Muscle layer of duodenum (tissue), 2 donors: ENCODE measurements around the gene S100A13.
"Not testable (repeated sequence)": the region's sequence is repeated elsewhere in the genome, so short reads cannot be mapped to it uniquely, and the experiment has no call there.

ENCODE experiments used
- H3K27ac ChIP-seq: one replicate; pipeline ENCODE4 v1.7.0; 2013; ENCODE audit warnings: mild to moderate bottlenecking, low read length
- H3K27me3 ChIP-seq: one replicate; pipeline ENCODE4 v1.7.0; 2013; ENCODE audit warnings: low read depth, mild to moderate bottlenecking, control low read depth, low read length
- H3K36me3 ChIP-seq, 2 donors: one replicate each; pipeline ENCODE4 v1.7.0; 2013; ENCODE audit warnings: low read length in 2 of 2, control low read depth in 1 of 2, mild to moderate bottlenecking in 1 of 2; ENCODE audit not compliant: insufficient read depth in 2 of 2, control insufficient read depth in 1 of 2
- H3K4me1 ChIP-seq, 2 donors: one replicate each; pipeline ENCODE4 v1.7.0; 2013; ENCODE audit warnings: low read length in 2 of 2, mild to moderate bottlenecking in 2 of 2, control low read depth in 1 of 2, moderate library complexity in 1 of 2; ENCODE audit not compliant: insufficient read depth in 2 of 2, control insufficient read depth in 1 of 2
- H3K4me3 ChIP-seq, 2 donors: one replicate each; pipeline ENCODE4 v1.7.0; 2013; ENCODE audit warnings: low read length in 2 of 2, low read depth in 1 of 2, mild to moderate bottlenecking in 1 of 2
- H3K9me3 ChIP-seq, 2 donors: one replicate each; pipeline ENCODE4 v1.7.0; 2013; ENCODE audit warnings: low read length in 2 of 2, control low read depth in 1 of 2, mild to moderate bottlenecking in 1 of 2; ENCODE audit not compliant: control insufficient read depth in 1 of 2
- donor health status: healthy.

Gene S100A13

GRCh38 chr1:153626904-153627714 lies at the start of gene S100A13:
Gene S100A13, minus strand, starts transcription at chr1:153627505. Its CDS starts 1,033 bp downstream, at chr1:153626472.
- H3K36me3 ChIP-seq: no peaks in the 10 kb centered on the region
- peaks cover 29 to 33% of the 10 kb centered on the region in 2 donors for H3K4me1 ChIP-seq
- peak within 1 kb of the TSS; percentile 88 for H3K27ac ChIP-seq

GRCh38 chr1:153673511-153673910 lies 46.2 kb upstream of the S100A13 start:
- H3K9me3 ChIP-seq: no peaks in the 10 kb centered on the region
- no peak overlapping the region for H3K27ac ChIP-seq
- no peak overlapping the region for H3K4me3 ChIP-seq
- H3K27me3 ChIP-seq: peaks cover 5% of the 10 kb centered on the region
- H3K4me1 ChIP-seq: peaks cover 4 to 30% of the 10 kb centered on the region in 2 donors
- H3K36me3 ChIP-seq: peaks cover under 1 to 6% of the 10 kb centered on the region in 2 donors

More at GRCh38 chr1:153626904-153627714, at the start of gene S100A13:
- H3K4me3 ChIP-seq: peak within 1 kb of the TSS; percentile 58 to 71
- H3K27me3 ChIP-seq: no peaks in the 10 kb centered on the region
- no peaks in the 10 kb centered on the region for H3K9me3 ChIP-seq

- Histone ChIP-seq H3K27ac (peak overlapping the region; percentile 94), H3K4me1 (peaks cover 4 to 23% of the 10 kb centered on the region in 2 donors), H3K36me3 (peaks cover 17 to 24% of the 10 kb centered on the region in 2 donors), H3K4me3 (peak overlapping the region; percentile 88 to 97)
- not testable (repeated sequence) for H3K9me3 ChIP-seq, H3K27me3 ChIP-seq
Measured at GRCh38 chr1:153671628-153672353, 44.5 kb upstream of the S100A13 start.

GRCh38 chr1:153670859-153671627 lies 43.7 kb upstream of the S100A13 start, which contains the start of gene ILF2:
Gene ILF2, minus strand, starts transcription at chr1:153670993. Its CDS starts 71 bp downstream, at chr1:153670922.
- H3K4me1 ChIP-seq: peaks cover 4 to 23% of the 10 kb centered on the region in 2 donors
- peak within 1 kb of the TSS; percentile 88 to 97 for H3K4me3 ChIP-seq
- peaks cover 24 to 31% of the 10 kb centered on the region in 2 donors for H3K36me3 ChIP-seq
- peak within 1 kb of the TSS; percentile 94 for H3K27ac ChIP-seq
- H3K27me3 ChIP-seq: no peaks in the 10 kb centered on the region
- H3K9me3 ChIP-seq: no peaks in the 10 kb centered on the region

GRCh38 chr1:153670257-153670858 lies 43.1 kb upstream of the S100A13 start:
- Histone ChIP-seq H3K9me3 (no peaks in the 10 kb centered on the region), H3K4me1 (peaks cover 4 to 23% of the 10 kb centered on the region in 2 donors), H3K4me3 (peak overlapping the region; percentile 88 to 97)

GRCh38 chr1:153669606-153670005 lies 42.3 kb upstream of the S100A13 start:
- Histone ChIP-seq H3K9me3 (no peaks in the 10 kb centered on the region), H3K36me3 (peaks cover 36 to 45% of the 10 kb centered on the region in 2 donors), H3K27me3 (no peaks in the 10 kb centered on the region), H3K4me3 (peak overlapping the region; percentile 88 to 97), H3K27ac (peak overlapping the region; percentile 94), H3K4me1 (peaks cover 4 to 23% of the 10 kb centered on the region in 2 donors)

More at GRCh38 chr1:153670257-153670858, 43.1 kb upstream of the S100A13 start:
- Histone ChIP-seq H3K27ac (peak overlapping the region; percentile 94), H3K36me3 (peaks cover 30 to 38% of the 10 kb centered on the region in 2 donors), H3K27me3 (no peaks in the 10 kb centered on the region)

- H3K27ac ChIP-seq, H3K9me3 ChIP-seq, H3K27me3 ChIP-seq, H3K4me3 ChIP-seq: not testable (repeated sequence)
- H3K36me3 ChIP-seq: peaks cover 44 to 55% of the 10 kb centered on the region in 2 donors
- H3K4me1 ChIP-seq: peaks cover 4 to 23% of the 10 kb centered on the region in 2 donors
Measured at GRCh38 chr1:153668672-153669071, 41.4 kb upstream of the S100A13 start.

- Histone ChIP-seq H3K9me3 (no peaks in the 10 kb centered on the region), H3K27ac (no peak overlapping the region), H3K36me3 (peaks cover 52 to 67% of the 10 kb centered on the region in 2 donors), H3K27me3 (no peaks in the 10 kb centered on the region), H3K4me3 (no peak overlapping the region), H3K4me1 (peaks cover 4 to 23% of the 10 kb centered on the region in 2 donors)
Measured at GRCh38 chr1:153667439-153667838, 40.1 kb upstream of the S100A13 start.

- Histone ChIP-seq H3K27ac (no peak overlapping the region), H3K36me3 (peaks cover 65 to 75% of the 10 kb centered on the region in 2 donors)
Measured at GRCh38 chr1:153663211-153663610, 35.9 kb upstream of the S100A13 start.

GRCh38 chr1:153662269-153662668 lies 35.0 kb upstream of the S100A13 start:
- H3K4me3 ChIP-seq: no peak overlapping the region
- peaks cover 56 to 66% of the 10 kb centered on the region in 2 donors for H3K36me3 ChIP-seq
- H3K27ac ChIP-seq: no peak overlapping the region
- H3K9me3 ChIP-seq: no peaks in the 10 kb centered on the region
- peaks cover 7 to 11% of the 10 kb centered on the region in 2 donors for H3K4me1 ChIP-seq
- H3K27me3 ChIP-seq: no peaks in the 10 kb centered on the region

More at GRCh38 chr1:153663211-153663610, 35.9 kb upstream of the S100A13 start:
- peaks cover 7 to 12% of the 10 kb centered on the region in 2 donors for H3K4me1 ChIP-seq
- no peak overlapping the region for H3K4me3 ChIP-seq
- H3K27me3 ChIP-seq: no peaks in the 10 kb centered on the region
- no peaks in the 10 kb centered on the region for H3K9me3 ChIP-seq
